ENCODE measurements around the gene FRMD8.
"Not testable (repeated sequence)": the region's sequence is repeated elsewhere in the genome, so short reads cannot be mapped to it uniquely, and the experiment has no call there.

Gene FRMD8

GRCh38 chr11:65438257-65439151 lies 52.1 kb downstream of the FRMD8 start:
- no peak for DNase-seq

- DNase-seq: no peak
Measured at GRCh38 chr11:65439331-65440181, 53.1 kb downstream of the FRMD8 start.

- DNase-seq: no peak
Measured at GRCh38 chr11:65440831-65441499, 54.5 kb downstream of the FRMD8 start.

GRCh38 chr11:65442842-65443331 lies 56.5 kb downstream of the FRMD8 start:
- no peak for DNase-seq

GRCh38 chr11:65444314-65445051 lies 58.0 kb downstream of the FRMD8 start:
- no peak for DNase-seq

- DNase-seq: no peak
Measured at GRCh38 chr11:65445101-65445603, 58.7 kb downstream of the FRMD8 start.

GRCh38 chr11:65445604-65446445 lies 59.4 kb downstream of the FRMD8 start:
- no peak for DNase-seq

GRCh38 chr11:65446446-65447277 lies 60.2 kb downstream of the FRMD8 start:
- no peak for DNase-seq

- no peak for DNase-seq
Measured at GRCh38 chr11:65448074-65448417, 61.6 kb downstream of the FRMD8 start.

- DNase-seq: no peak
Measured at GRCh38 chr11:65448418-65449105, 62.1 kb downstream of the FRMD8 start.

GRCh38 chr11:65451301-65451700 lies 64.9 kb downstream of the FRMD8 start:
- not testable (repeated sequence) for DNase-seq

GRCh38 chr11:65452259-65452658 lies 65.8 kb downstream of the FRMD8 start:
- DNase-seq: not testable (repeated sequence)

- DNase-seq: no peak
Measured at GRCh38 chr11:65452806-65453490, 66.5 kb downstream of the FRMD8 start.

GRCh38 chr11:65454311-65454695 lies 67.9 kb downstream of the FRMD8 start:
- no peak for DNase-seq

- DNase-seq: peak; percentile 68
Measured at GRCh38 chr11:65454696-65455456, 68.4 kb downstream of the FRMD8 start.

GRCh38 chr11:65456418-65456817 lies 70.0 kb downstream of the FRMD8 start:
- DNase-seq: no peak

GRCh38 chr11:65459552-65459951 lies 73.1 kb downstream of the FRMD8 start:
- DNase-seq: no peak
